NCI-H460 (cell line): ENCODE data around the gene ADAM12. TPM values are rescaled to one million over a fixed set of nuclear protein-coding genes. Genes with fewer than 3 reads are reported as not detected.

ENCODE experiments used
- DNase-seq: peaks from one replicate; pipeline ENCODE4 v3.0.0-alpha.2; 2016; ENCODE audit warnings: low read depth; ENCODE audit errors: extremely low read depth
- total RNA-seq: library from RNA; depleted of rRNA; stranded (reverse); fragments of >200 nt; shearing (Covaris generic); gene quantifications from 2 replicates; pipeline ENCODE4 v1.2.3, GENCODE V29; 2014

ADAM12 gene
- total RNA-seq, 1 experiment from 2014 or later = 1.1 TPM

- no peak for DNase-seq
Measured at GRCh38 chr10:126321440-126321839, 66.8 kb downstream of the ADAM12 start.

GRCh38 chr10:126317751-126318150, 70.5 kb downstream of the ADAM12 start:
- DNase-seq = no peak

- DNase-seq = no peak
Measured at GRCh38 chr10:126315494-126316177, 72.6 kb downstream of the ADAM12 start.

- no peak for DNase-seq
Measured at GRCh38 chr10:126314863-126315493, 73.3 kb downstream of the ADAM12 start.

- no peak for DNase-seq
Measured at GRCh38 chr10:126312167-126312566, 76.1 kb downstream of the ADAM12 start.

GRCh38 chr10:126309228-126309883, 78.9 kb downstream of the ADAM12 start:
- DNase-seq = no peak

GRCh38 chr10:126302826-126303665, 85.2 kb downstream of the ADAM12 start:
- DNase-seq = no peak

- DNase-seq = no peak
Measured at GRCh38 chr10:126302476-126302756, 85.9 kb downstream of the ADAM12 start.

- DNase-seq = no peak
Measured at GRCh38 chr10:126301701-126302475, 86.4 kb downstream of the ADAM12 start.

- no peak for DNase-seq
Measured at GRCh38 chr10:126294451-126294850, 93.8 kb downstream of the ADAM12 start.

GRCh38 chr10:126290232-126290631, 98.0 kb downstream of the ADAM12 start:
- DNase-seq = no peak

GRCh38 chr10:126288547-126289493, 99.5 kb downstream of the ADAM12 start:
- DNase-seq = no peak

GRCh38 chr10:126286256-126286780, 102.0 kb downstream of the ADAM12 start:
- DNase-seq = no peak

GRCh38 chr10:126283307-126283706, 105.0 kb downstream of the ADAM12 start:
- DNase-seq = no peak

GRCh38 chr10:126278851-126279250, 109.4 kb downstream of the ADAM12 start:
- no peak for DNase-seq

- no peak for DNase-seq
Measured at GRCh38 chr10:126277181-126277580, 111.1 kb downstream of the ADAM12 start.

GRCh38 chr10:126272526-126272925, 115.8 kb downstream of the ADAM12 start:
- DNase-seq = no peak

GRCh38 chr10:126270111-126270510, 118.2 kb downstream of the ADAM12 start:
- DNase-seq = no peak
